Measurements from ENCODE around the gene DMAP1.
A peak's percentile ranks its signal among the peaks of the same experiment; 100 is the strongest.
"Not testable (repeated sequence)": the region's sequence is repeated elsewhere in the genome, so short reads cannot be mapped to it uniquely, and the experiment has no call there.

The DMAP1 gene, protein sequence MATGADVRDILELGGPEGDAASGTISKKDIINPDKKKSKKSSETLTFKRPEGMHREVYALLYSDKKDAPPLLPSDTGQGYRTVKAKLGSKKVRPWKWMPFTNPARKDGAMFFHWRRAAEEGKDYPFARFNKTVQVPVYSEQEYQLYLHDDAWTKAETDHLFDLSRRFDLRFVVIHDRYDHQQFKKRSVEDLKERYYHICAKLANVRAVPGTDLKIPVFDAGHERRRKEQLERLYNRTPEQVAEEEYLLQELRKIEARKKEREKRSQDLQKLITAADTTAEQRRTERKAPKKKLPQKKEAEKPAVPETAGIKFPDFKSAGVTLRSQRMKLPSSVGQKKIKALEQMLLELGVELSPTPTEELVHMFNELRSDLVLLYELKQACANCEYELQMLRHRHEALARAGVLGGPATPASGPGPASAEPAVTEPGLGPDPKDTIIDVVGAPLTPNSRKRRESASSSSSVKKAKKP

DNA sequence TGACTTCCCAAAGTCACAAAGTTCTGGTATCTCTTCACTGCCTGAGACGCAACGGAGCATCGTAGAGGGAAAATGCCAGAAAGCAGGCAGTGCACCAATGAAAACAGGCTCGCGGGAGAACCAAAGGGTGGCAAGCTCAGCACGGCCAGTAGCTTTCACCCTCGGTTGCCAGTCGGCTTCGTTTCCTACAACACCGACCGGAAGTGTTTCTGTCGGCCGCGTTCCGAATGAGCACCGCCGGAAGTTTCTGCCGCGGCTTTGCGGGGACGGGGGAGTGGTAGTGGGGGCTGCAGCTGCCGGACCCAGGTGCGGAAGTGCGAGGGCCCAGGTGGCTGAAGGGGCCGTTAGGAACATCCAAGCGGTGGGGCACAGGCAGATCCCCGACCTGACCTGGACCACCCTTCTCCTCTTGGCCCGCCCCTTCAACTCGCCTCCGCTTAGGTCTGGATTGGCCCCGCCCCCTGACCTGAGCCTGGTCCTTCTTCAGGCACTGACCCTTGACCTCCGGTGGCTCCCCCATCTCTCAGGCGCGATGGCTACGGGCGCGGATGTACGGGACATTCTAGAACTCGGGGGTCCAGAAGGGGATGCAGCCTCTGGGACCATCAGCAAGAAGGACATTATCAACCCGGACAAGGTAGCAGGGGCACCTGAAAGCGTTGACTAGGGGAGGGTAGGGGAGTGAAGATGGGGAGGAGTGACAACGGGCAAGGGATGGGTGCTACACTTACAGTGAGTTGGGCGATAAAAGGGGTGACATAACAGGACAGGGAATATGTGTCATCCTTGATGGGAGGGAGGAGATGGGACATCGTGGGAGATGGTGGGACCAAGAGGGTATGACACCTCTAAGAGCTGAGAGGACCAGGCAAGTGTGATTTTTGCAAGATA is at the start of gene DMAP1:
Gene DMAP1, plus strand, starts transcription at position 250 of the 891 bp plus-strand sequence. Its CDS starts 283 bp downstream, at position 533.
- peak; percentile 81 for DNase-seq

DNA sequence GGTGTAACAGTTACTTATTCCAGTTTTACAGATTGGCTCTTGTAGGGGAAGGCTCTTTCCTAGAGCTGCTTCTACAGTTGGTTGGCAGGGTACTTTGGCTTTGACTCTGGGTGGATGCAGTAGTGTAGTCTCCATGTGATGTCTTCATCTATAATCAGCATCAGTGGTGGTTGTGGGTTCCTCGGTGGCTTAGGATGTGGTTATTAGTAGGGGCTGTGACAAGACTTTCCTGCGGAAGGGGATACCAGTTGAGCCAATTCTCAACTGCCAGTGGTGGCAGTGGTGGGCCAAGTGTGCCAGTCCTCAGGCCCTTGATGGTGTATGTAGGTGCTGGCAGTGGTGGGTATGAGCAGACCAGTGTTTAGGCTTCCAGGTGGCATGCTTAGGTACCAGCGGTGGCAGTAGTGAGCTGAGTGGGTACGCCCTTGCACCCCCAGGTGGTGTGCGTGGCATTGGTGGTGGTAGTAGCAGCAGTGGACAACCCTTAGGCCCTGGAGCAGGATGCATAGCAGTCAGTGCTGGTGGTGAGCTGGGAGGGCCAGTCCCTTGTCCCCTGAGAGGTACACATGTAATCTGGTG is 44.7 kb upstream of the DMAP1 start:
- DNase-seq: no peak

DNA sequence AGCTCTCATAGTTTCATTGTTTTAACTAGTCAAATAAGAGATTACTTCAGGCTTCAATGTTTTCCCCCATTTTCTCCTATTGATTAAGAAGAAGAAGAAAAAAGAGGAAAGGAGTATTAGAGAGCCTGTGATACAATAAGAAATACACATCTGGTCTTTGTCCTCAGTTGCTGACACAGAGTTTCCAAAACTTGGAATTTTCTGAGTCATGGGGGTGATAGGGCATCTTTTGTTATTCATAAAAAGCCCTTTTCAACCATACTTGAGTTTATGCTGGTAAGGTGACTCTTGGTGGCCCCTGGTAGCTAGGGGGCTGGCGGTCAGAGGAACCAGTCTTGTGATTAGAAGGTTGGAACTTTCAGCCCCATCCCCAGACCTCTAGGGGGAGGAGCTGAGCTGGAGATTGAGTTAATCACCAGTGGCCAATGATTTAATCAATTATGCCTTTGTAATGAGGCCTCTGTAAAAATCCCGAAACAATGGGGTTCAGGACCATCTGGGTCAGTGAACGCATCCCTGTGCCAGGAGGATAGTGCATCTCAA is 42.9 kb upstream of the DMAP1 start:
- DNase-seq: no peak

DNA sequence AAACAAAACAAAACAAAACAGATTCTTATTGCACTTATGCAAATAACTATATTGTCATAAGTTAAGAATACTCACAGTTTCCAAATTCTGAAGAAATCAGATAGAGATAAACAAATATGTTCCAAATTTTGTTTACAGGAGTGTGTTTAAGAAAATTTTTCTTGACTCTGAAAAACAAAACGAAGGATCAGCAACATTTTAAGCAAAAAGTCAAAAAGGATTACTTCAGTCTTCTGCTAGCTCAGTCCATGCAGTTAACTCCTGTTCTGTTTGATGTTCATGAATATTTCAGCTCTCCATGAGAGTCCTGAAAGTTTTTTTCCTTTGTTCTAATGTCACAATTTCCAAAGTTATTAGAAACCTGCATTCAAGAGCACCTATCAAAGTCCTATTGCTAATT is 38.6 kb upstream of the DMAP1 start:
- no peak for DNase-seq

DNA sequence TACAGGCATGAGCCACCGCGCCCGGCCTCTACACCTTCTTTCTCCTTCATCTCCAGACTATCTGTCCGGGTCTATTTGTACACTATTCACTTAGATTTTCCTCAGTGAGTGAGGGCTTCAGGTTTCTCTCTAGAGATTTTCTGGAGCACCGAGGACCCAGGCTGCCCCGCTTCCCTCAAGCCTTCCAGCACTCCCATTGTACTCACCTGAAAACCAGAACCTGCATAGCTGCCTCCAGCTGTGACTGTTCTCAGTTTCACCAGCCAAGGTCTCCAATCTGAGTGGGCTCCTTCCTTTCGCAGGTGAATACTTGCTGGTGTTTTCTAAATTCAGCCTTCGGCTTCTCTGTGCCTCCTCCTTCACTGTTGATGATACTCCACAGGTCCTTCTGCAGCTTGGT is 12.9 kb upstream of the DMAP1 start:
- no peak for DNase-seq

DNA sequence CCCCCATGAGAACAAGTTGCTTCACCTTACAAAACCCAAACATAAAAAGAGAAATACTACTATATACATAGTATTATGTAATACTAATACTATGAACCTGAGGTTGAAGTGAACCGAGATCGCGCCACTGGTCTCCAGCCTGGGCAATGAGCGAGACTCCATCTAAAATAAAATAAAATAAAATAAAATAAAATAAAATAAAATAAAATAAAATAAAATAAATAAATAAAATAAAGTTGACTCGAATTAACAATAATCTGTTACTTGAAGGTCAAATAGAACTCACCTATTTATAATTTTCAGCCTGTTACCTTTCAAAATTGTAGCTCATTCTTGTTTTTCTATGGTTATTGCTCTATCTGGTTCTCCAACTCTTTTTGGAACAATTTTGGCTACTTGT is 6.7 kb upstream of the DMAP1 start:
- not testable (repeated sequence) for DNase-seq

DNA sequence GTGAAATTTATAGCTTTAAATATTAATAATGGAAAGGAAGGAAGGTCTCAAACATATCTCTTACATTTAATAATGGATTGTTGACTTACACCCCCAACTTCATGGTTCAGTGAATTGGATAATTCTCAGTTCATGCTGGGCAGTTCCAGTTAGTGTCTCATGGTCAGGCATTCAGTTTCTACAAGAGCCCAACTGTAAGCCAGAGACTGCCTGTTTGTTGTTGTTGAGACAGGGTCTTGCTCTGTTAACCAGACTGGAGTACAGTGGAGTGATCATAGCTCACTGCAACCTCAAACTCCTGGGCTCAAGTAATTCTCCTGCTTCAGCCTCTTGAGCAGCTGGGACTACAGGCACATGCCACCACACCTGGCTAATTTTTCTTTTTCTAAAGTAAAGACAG is 5.0 kb upstream of the DMAP1 start:
- no peak for DNase-seq

DNA sequence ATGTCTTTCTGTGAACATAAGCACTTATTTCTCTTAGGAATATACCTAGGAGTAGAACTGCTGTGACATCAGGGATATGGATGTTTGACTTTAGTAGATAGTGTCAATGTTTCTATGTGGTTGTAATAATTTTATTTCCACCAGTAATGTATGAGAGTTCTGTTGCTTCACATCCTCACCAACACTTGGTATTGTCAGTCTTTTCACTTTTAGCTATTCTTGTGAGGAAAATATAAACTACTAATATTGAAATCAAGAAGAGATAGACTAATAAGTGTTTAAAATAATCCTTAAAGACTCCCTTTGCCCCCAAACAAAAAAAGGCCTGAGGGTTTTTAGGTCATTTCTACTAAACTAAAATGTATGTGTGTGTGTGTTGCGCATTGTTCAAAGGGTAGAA is 2.7 kb upstream of the DMAP1 start:
- DNase-seq: no peak

DNA sequence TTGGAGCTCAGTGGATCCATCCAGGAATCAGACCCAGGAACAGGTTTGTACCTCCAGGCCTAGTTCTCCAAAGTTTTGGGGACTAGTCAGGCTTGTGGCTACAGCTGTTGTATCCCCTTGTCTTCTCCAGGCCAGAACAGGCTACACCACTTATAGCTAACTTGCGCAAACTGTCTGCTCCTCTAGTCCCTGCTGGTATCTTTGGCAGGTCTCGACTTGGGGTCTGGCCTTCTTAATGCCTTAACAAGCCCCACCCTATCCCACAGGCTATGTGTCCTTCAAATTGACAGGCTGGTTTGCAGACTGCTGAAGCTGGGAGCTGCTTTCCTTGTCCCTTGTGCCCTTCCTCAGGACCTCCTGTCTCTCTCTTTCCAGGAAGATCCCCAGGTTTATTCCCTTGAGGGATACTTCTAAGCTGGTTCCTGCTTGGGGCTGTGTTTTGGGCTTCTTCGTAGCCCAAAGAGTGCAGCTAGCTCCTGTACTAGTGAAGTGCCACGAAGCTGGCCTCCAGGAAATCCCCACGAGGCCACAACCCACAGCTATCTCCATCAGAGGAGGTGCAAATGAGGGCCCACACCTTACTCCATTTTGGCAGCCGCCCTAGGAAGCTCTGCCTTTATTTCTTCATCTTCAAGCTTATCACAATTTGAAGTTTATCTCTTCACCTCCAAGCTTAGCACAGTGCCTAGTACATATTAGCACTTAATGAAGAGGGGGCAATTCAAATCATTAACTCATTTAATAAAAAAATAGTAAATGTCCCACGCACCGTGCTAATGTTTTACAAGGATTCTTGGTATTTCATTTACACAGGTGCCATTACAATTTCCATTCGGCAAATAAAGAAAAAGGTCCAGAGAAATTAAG is 683 bp upstream of the DMAP1 start:
- no peak for DNase-seq

DNA sequence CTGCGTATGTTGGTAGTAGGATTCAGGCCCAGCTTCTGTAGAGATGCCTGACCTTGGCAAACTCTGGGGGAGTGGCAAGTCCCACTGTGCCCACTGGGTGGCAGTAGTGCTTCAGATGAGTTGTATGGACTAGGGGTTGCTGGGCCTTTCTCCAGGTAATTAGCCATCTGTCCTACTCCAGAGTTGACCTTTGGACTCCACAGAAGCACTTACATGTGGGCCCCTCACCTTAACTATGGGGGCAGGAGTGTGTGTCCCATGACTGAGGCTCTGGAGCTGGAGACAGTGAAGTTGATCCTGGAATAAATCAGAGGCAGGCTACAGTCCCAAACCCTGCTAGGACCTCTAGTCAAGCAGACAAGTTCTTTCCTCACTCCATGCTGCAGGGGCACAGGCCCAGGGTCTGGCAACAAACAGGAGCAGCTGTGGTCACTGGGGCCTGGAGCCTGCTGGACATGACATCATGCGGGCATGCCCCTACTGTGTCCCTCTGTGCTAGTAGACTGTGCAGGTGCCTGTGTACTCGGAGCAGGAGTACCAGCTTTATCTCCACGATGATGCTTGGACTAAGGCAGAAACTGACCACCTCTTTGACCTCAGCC is 4.6 kb downstream of the DMAP1 start:
- DNase-seq: peak; percentile 68

DNA sequence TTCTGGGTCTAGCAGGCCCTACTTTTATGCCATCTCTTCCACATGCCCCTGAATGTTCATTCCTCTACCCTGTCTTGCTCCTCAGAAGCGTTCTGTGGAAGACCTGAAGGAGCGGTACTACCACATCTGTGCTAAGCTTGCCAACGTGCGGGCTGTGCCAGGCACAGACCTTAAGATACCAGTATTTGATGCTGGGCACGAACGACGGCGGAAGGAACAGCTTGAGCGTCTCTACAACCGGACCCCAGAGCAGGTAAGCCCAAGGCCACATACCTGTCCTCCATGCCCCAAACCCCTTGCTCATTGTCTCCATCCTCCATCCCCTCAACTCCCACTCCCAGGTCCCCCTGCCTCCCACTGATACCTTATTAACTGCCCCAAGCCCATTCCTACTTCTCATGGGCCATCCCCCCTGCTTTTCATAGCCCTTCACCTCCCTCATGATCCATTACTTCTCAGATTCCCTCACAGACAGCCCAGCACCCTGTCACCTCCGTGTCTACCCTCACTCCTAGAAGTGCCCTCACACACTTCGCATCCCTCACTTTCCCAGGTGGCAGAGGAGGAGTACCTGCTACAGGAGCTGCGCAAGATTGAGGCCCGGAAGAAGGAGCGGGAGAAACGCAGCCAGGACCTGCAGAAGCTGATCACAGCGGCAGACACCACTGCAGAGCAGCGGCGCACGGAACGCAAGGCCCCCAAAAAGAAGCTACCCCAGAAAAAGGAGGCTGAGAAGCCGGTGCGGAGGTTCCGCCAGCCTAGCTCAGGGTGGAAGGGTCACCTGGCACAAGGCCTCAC is 5.4 kb downstream of the DMAP1 start:
- no peak for DNase-seq

DNA sequence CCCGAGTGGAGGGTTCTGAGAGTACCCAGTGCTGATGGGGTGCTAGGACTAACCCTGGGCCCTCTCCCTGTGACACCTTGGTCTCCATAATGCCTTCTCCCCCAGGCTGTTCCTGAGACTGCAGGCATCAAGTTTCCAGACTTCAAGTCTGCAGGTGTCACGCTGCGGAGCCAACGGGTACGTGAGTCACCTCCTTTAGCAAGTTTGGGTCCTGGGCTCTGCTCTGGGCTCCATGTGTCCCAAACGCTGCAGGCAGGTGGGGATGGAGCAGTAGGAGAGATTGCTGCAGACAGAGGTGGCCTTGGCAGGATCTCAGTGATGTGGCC is 6.0 kb downstream of the DMAP1 start:
- DNase-seq: no peak

DNA sequence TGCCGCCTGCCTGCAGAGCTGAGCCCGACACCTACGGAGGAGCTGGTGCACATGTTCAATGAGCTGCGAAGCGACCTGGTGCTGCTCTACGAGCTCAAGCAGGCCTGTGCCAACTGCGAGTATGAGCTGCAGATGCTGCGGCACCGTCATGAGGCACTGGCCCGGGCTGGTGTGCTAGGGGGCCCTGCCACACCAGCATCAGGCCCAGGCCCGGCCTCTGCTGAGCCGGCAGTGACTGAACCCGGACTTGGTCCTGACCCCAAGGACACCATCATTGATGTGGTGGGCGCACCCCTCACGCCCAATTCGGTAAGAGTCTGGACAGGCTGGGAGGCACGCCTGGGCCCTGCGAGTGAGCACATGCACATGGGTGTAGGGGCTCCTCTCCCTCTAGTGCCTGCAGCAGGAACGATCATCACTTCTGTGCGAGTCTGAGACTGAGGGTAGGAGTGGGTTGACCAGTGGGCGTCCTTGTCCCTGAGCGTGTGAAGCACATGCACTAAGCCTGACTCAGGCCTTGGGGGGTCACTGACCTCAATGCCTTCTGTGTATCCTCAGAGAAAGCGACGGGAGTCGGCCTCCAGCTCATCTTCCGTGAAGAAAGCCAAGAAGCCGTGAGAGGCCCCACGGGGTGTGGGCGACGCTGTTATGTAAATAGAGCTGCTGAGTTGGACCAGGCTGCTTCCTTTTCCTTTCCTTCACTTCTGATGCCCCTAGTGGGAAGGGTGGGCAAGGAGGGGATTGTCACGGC is 6.9 kb downstream of the DMAP1 start:
- DNase-seq: no peak

DNA sequence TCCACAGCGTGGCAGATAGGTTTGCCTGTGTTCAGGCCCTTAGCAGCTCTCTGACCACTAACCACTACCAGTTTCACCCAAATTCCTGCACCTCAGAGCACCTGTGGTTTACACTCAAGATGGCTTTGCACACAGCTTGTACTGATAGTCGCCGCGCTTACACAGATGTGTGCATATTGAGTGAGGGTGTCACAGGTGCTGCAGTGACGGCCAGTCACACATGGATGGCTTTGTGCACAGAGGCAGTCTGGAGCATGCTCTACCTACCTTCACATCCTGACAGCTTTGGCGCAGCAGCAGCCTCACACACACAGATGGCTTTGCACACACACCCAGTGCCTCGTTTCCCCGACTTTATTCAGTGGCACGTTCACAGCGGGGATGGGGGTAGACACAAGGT is 7.5 kb downstream of the DMAP1 start:
- no peak for DNase-seq

DNA sequence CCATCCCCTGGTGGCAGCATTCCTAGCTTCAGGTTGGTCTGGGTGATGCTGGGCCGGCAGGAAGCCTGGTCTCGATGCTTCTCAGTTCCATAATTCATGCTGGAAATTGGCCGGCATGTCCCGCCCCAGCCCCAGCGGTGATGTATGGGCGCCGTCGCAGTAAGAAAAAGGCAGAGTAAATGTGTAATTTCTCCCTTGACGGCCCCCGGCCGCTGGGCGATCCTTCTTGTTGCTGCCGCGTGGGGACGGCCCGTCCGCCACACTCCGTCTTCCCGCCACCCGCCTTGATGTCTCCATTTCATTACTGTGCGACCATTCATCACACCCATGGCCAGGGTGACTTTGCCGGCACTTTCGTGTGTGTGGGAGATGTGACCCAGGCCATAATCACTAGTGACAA is 8.5 kb downstream of the DMAP1 start:
- no peak for DNase-seq

DNA sequence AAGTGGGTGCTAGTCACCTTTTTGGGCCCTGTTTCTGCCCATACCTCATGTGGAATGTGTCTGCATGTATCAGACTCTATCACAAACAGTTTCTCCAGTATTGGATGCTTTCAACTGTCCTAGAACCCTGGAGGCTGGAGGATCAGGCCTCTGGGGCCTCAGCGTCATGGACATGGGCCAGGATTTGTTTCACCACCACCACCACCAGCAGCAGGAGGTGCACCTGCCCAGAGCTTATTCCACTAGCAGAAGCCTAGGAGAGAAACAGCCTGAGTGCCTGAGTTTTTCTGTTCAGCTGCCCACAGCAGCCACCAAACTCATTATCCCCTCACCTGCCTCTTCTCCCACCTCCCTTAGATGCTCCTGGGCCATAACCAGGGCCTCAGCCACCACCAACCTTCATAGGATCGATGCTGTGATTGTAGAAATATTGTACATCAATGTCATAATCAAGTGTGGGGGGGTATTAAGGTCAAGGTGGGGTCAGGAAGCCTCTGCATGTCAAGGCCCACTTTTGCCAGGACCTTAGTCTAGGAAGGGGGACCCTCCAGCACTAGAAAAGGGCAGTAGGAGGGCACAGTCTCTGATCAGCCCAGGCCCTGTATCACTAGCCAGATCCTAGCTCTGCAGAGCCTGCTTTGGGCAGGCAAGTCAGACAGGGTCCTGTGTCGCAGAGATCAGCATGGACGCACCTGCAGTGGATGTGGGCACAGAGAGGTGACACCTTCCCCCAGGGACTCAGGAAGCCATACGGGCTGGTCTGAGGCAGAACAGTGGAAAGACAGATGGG is 9.3 kb downstream of the DMAP1 start:
- no peak for DNase-seq

DNA sequence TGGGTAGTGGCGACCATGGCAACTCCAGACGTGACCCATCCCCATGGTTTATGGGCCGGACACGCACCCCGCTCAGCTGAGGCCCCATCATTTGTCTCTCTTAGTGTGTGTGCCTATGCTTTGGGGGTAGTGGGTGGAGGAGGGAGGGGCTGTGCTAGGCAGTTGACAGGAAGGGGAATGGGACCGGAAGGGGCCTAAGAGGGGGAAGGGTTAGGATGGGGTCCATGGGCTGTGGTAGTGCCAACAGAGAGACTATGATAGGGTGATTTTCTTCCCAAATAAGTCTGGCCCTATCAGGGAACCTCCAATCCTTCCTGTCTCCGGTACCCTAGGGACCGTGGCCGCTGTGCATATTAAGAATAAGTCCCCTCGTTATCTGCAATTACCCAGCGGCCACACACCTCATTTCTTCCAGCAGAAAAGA is 9.9 kb downstream of the DMAP1 start:
- DNase-seq: no peak

DNA sequence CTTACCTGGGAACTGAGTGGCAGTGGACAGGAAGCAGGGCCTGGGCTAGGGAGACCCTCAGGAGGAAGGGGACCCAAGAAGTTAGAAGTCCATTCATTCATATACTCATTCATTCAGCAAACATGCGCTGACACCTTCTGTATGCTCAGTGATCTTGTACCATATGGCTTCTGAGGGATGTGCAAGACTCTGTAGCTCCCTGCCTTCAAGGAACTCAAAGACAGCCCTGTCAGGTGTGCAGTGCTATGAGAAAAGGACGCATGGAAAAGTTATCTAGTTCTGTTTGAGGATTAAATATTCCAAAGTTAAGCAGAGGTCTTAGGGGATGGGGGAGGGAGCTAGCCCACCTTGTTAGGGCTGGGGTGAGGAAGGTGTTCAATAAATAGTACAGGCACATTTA is 12.5 kb downstream of the DMAP1 start:
- DNase-seq: no peak

DNA sequence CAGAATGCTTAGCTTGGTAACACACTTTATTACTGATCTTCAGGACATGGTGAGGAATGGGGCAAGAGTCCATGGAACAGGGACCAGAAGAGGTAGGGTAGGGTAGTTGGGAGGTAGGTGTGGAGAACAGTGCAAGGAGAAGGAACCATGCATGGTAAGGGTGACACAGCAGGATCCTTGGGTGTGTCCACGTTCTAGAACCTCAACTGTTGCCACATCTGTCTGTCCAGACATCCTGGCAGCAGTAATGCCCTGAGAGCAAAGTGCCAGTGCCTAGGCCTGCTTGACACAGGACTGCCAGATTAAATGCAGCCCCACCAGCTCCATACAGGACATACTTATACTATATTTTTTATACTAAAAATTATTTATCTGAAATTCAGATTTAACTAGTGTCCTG is 13.9 kb downstream of the DMAP1 start:
- no peak for DNase-seq

DNA sequence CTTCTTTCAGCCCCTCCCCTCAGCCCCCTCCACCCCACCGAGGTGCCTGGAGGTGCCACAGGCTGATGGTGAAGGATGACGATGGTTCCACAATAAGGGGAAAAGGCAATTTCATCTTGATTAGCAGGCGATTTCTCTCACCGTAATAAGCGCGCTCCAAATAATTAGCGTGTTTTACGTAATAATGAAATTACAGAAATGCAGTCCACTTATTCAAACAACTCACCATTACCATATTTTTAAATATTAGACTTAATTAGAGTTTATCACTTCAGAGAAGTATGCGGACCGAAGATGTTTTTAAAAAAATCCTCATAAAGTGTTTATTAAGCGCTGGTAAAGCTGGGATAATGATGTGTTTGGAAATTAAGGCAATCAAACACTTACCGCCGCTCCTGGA is 14.9 kb downstream of the DMAP1 start:
- no peak for DNase-seq

Measured in activated T-cell treated with anti-CD3 and anti-CD28 coated beads for 4 hours (primary cell).